GM12865 (cell line): ENCODE results near the gene LDLRAD2.

Source experiments
- DNase-seq: peaks from one replicate; pipeline ENCODE4 v3.0.0; 2010; ENCODE audit warnings: low read depth
- H3K4me3 ChIP-seq: 2 replicates; pipeline ENCODE4 v1.5.1; 2011; ENCODE audit warnings: mild to moderate bottlenecking, low read depth, low read length, control low read depth
- CTCF ChIP-seq: IDR thresholded peaks from 2 replicates; pipeline ENCODE4 v1.5.1; 2011; ENCODE audit warnings: low read length, control low read depth, low read depth, inconsistent platforms; ENCODE audit not compliant: insufficient read depth; ENCODE audit errors: missing control alignments

The LDLRAD2 gene

DNA sequence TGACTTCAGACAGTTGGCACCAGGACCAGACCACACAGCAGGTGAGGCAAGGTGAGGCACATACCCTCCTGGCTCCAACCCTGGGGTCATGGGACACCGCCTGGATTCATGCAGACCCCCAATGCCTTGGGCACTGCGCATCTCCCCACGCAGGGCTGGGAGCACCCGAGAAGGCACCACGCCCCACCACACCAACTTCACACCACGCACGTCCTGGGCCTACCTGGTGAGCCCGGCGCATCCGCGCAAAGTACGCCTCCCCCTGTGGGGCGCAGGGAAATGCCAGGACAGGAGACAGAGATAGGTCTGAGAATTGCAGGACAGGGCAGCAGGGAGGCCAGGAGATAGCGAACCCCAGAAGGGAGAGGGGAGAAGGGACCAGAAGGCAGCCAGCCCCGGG is 58.5 kb downstream of the LDLRAD2 start:
- no peak for TF ChIP-seq CTCF
- no peak for DNase-seq
- no peak overlapping the region for H3K4me3 ChIP-seq

- no peak for DNase-seq
- no peak overlapping the region for H3K4me3 ChIP-seq
- TF ChIP-seq CTCF, result no peak
Observed at GRCh38 chr1:21871943-21872342, 59.9 kb downstream of the LDLRAD2 start.

DNA sequence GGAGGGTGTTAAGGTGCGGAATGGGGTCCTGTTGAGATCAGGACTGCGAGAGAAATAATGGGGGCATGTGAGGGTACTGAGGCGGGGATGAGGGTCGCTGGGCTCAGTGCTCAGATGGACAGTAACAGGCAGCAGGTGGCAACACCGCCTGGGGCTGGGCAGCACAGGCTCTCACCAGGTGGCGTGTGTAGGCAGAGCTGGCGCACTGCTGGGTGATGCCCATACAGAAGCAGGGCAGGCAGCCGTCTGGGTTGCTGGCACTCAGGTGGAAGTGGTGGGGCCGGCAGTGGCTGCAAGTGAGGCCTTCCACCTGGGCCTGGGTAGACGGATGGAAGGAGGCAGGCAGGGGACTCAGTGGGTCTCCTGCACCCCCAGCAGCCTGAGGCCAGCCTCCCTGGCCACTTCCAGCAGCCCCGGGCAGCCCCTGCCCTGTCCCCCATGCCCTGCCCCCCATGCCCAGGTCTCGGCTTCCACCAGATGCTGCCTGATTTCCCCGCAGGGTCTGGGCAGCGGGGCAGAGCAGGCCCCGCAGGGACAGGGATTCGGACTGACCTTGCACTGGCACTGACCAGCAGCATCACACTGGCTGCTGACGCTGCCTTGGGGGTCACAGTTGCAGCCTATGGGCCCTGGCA is 60.5 kb downstream of the LDLRAD2 start:
- DNase-seq, result no peak
- no peak for TF ChIP-seq CTCF
- no peak overlapping the region for H3K4me3 ChIP-seq

GRCh38 chr1:21873174-21873573 is 61.1 kb downstream of the LDLRAD2 start:
- DNase-seq, result no peak
- TF ChIP-seq CTCF, result no peak

DNA sequence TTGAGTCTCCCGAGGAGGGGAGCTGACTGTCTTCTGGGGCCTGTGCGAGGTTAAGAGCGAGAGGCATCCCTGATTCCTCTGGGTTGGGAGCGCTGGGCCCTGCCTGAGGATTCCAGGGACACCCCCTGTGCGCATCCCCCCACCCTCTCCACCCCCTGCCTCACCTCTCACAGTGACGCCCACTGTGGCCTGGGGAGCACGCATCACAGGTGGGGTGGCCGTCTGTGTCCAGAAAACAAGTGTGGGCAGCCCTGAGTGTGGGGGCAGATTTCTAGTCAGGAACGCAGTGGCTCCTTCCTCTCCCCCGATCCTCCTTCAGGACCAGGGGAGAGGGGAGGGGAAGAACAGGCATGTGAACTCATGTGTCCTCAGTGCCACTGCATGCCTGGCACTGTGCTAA is 61.7 kb downstream of the LDLRAD2 start:
- no peak overlapping the region for H3K4me3 ChIP-seq
- DNase-seq, result no peak
- TF ChIP-seq CTCF, result no peak

More at GRCh38 chr1:21873174-21873573, 61.1 kb downstream of the LDLRAD2 start:
- no peak overlapping the region for H3K4me3 ChIP-seq

DNA sequence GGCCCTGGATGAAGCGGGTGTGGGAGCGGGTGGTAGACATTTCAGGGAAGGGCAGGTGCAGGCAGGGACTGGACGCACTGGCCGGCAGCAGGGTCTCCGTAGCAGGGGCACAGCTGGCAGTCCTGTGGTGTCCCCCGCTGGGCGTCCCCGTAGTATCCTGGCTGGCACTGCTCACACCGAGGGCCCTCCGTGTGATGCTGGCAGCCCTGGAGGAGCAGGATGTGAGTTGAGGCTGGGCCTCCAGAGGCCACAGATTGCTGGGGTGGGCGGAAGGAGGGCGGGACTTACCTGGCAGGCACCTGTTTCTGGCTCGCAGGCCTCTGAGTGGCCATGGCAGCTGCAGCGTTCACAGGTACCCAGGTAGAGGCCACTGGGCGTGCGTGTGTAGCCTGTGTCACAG is 62.3 kb downstream of the LDLRAD2 start:
- H3K4me3 ChIP-seq, result no peak overlapping the region
- DNase-seq, result no peak
- TF ChIP-seq CTCF, result no peak
